Right lobe of liver (tissue), 4 donors: Measurements from ENCODE around the gene ZNF33B.

Experiments
- CTCF ChIP-seq, 4 donors: fragments of 200-600 bp in 3 of 4; fragments of 450-650 bp in 1 of 4; IDR thresholded peaks; one replicate each; pipeline versions ENCODE4 v1.5.1 to v1.8.0; 2016 to 2022; ENCODE audit warnings: antibody characterized with exemption in 4 of 4, mild to moderate bottlenecking in 2 of 4
- POLR2A ChIP-seq: fragments of 450-650 bp; IDR thresholded peaks from one replicate; pipeline ENCODE4 v1.6.1; 2017; ENCODE audit warnings: antibody characterized with exemption, mild to moderate bottlenecking
- donor health status: DM: no; HTN: no; CAD: no.
- donor health status: DM: no; HTN: no; CAD: no.
- donor health status: DM: no; HTN: yes; CAD: no.

DNA sequence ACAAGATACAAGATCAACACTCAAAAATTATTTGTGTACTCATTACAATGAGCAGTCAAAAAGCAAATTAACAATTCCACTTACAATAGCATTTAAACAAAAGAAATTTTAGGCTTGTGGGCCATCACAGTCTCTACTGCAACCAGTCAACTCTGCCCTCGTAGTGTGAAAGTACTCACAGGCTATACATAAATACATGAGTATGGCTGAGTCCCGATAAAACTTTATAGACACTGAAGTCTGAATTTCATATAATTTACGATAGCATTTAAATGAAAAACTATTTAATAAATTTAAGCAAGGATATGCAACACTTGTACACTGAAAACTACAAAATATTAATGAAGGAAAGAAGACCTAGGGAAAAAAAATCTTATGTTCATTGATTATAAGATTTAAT is 90.1 kb downstream of the ZNF33B start:
- TF ChIP-seq POLR2A: no peak
- no peak for TF ChIP-seq CTCF (IDR thresholded peaks at IDR 0.05)
